ENCODE data around the gene GABRR3.

GABRR3 gene

DNA sequence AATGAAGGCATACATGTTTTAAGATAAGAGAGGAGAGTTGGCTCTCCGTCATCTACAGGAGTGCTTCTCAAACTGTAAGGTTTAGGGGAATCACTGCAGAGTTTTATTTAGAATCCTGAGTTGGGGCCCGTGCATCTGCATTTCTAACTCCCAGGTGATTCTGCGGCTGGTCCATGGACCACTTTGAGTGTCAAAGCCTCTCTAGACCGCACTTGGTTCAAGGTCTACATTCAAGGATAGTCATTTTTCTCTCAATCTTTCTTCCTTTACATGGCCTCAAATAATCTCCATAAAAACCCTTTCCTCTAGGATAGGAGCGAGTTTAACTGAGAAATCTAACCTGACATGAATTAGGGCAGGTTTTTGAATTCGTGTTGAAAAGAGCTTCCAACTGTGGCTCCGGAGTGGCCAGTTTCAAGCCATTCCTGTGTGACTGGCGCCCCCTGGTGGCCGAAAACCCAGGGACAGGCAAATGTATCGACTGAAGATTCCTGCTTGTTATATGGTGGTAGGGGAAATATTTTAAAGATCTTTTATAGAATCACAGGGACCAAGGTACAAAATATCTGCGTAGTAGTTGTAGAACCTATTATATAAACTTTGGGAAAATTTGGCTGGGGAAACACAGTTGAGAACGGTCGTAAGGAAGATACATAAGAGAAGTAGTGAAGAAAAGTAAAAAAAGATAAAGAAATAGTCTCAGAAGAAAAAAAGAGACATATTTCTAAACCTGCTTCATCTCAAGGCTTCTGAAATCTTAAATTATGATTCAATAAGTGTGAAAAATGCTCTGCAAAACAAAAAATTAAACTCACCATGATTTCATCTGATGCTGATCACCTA lies 11.9 kb downstream of the GABRR3 start:
- peak; percentile 88 for TF ChIP-seq CTCF (IDR thresholded peaks at IDR 0.05; ENCODE audit: low read depth, low read length)

DNA sequence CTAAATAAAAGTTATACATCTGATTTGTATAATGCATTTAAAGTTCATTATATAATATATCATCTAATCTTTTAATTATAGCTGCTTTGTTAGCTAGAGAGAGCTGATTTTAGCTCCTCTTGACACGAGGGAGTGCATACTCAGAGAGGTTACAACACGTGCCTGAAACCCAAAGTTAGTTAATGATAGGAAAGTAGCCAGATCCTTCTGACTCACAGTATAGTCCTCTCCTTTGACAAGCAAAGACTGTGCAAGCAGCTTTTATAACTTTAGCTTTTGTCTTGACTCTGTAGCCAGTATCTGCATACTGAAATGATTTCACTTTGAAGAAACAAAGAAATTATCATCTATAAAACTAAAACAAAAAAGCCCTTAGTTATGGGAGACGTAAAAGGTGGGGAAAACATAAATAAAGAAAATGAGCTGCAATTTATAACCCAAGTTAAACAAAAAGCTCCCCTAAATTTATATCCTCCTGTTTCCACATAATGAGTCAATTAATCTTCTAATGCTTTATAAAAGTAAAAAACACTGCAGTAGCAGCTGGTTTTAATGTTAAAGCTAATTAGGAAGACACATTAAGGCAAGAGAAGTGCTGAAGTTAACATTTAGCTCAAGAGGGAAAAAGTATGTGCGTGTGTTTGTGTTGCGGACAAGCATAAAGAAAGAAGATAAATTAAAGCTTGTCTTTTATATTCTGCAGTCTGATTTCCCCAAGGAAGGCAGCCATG lies 13.1 kb downstream of the GABRR3 start:
- H3K4me3 ChIP-seq (ENCODE audit: low read depth, low read length): no peak overlapping the region
- TF ChIP-seq CTCF (IDR thresholded peaks at IDR 0.05; ENCODE audit: low read depth, low read length): no peak

More for the DNA sequence above, 11.9 kb downstream of the GABRR3 start:
- no peak overlapping the region for H3K4me3 ChIP-seq (ENCODE audit: low read depth, low read length)

DNA sequence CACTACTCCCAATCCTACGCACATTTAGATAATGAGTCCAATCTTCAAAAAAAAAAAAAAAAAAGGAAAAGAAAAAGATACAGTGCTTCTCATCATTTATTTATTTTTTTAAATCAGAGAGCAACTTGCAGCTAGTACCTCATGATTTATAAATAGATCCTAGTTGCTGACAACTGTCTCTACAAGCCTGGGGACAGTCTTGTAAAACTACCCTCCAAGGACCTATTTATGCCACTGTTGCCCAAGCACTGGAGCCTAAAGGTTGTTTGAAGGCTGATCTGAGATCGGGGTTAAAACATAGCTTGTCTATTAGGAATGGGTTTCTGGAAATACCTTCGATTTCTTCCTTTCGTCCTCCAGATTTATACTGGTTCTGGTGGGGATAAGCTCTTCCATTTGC lies 14.7 kb downstream of the GABRR3 start:
- no peak for TF ChIP-seq CTCF (IDR thresholded peaks at IDR 0.05; ENCODE audit: low read depth, low read length)

DNA sequence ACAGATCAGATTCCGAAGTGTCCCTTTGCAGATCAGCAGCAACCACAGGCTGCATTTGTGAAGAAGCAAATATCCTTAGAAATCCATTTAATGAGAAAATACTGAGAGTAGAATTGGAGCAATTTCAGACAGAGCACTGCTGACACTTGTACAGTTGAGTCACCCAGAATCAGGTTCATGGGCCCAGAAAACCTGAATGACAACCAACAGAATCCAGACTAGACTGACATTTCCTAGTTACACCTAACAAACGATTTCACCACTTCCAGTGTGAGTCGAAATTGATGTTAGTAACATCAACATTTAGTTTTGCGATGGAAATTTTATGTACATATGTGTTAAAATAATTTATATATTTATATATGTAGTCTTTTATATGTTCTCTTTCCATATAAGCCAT lies 16.8 kb downstream of the GABRR3 start:
- H3K4me3 ChIP-seq (ENCODE audit: low read depth, low read length): no peak overlapping the region
- TF ChIP-seq CTCF (IDR thresholded peaks at IDR 0.05; ENCODE audit: low read depth, low read length): no peak

More for the DNA sequence above, 14.7 kb downstream of the GABRR3 start:
- no peak overlapping the region for H3K4me3 ChIP-seq (ENCODE audit: low read depth, low read length)

DNA sequence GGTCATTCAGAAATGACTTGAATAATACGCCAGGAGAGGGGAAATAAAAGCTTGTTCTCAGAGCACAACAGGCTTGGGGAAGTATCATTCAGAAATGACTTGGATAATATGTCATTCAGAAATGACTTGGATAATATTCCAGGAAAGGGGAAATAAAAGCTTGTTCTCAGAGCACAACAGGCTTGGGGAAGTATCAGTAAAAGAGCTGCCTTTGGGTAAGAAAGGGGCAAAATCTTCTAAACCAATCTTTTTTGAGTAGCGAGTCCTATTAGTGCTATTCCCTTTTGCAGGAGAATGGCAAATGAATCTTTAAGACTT lies 20.9 kb downstream of the GABRR3 start:
- TF ChIP-seq CTCF (IDR thresholded peaks at IDR 0.05; ENCODE audit: low read depth, low read length): no peak
- H3K4me3 ChIP-seq (ENCODE audit: low read depth, low read length): no peak overlapping the region

GRCh38 chr3:98013411-98014267 lies 21.5 kb downstream of the GABRR3 start:
- no peak for TF ChIP-seq CTCF (IDR thresholded peaks at IDR 0.05; ENCODE audit: low read depth, low read length)
- H3K4me3 ChIP-seq (ENCODE audit: low read depth, low read length): no peak overlapping the region
